Upper lobe of right lung (tissue), 1 donor: ENCODE data around the gene SDC4. TPM values are rescaled to one million over a fixed set of nuclear protein-coding genes. Genes with fewer than 3 reads are reported as not detected.

Source experiments
- ATAC-seq: fragments of 200-7000 bp; cut with Tn5 transposase; one replicate; pipeline ENCODE4 v1.9.1; 2020; ENCODE audit warnings: mild to moderate bottlenecking, moderate library complexity
- DNase-seq: peaks from one replicate; pipeline ENCODE4 v3.0.0-alpha.2; 2020
- H3K27ac ChIP-seq: fragments of 200-600 bp; one replicate; pipeline ENCODE4 v1.8.0; 2022
- H3K27me3 ChIP-seq: fragments of 200-600 bp; one replicate; pipeline ENCODE4 v1.8.0; 2022; ENCODE audit warnings: mild to moderate bottlenecking
- H3K36me3 ChIP-seq: fragments of 200-600 bp; one replicate; pipeline ENCODE4 v1.8.0; 2022
- H3K4me1 ChIP-seq: fragments of 200-600 bp; one replicate; pipeline ENCODE4 v1.8.0; 2022
- H3K4me3 ChIP-seq: fragments of 200-600 bp; one replicate; pipeline ENCODE4 v1.8.0; 2022; ENCODE audit warnings: mild to moderate bottlenecking
- H3K9me3 ChIP-seq: fragments of 200-600 bp; one replicate; pipeline ENCODE4 v1.8.0; 2022
- CTCF ChIP-seq: fragments of 200-600 bp; IDR thresholded peaks from one replicate; pipeline ENCODE4 v1.8.0; 2022; ENCODE audit warnings: antibody characterized with exemption
- intact Hi-C: fragments of 100-400 bp; cut with DNase I; formaldehyde crosslinking; loops from one replicate; pipeline ENCODE4 v1.11.0; 2022
- total RNA-seq: library from RNA; stranded (reverse); fragmentation: NEBNext Ultra II Directional; extraction: Animal tissue kit (Norgen Biotek cat#: 25700); gene quantifications from one replicate; pipeline ENCODE4 v1.2.1, GENCODE V29; 2021
- donor health status: DM: no; HTN: yes; CAD: no; lungs with severe emphysema.

Gene SDC4
- total RNA-seq, 1 donor from 2014 or later, result 345 TPM

DNA sequence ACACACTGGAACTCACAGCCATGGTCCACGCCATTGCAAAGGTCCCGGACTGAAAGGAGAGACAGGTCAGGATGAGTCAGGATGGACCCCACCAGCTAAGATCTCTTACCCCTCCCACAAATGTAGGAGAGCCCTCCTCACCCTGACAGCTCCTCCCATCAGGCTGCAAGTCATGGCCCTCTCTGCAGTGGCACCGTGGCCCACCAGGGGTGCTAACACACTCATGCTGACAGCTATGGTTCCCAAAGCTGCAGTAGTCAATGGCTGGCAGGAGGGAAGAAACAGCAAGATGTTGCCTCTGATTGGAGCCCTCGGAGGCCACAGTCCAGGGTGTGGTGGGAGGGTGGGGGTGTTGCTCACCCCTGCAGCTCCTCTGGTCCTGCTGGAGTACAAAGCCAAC is 47.3 kb downstream of the SDC4 start:
- Histone ChIP-seq H3K27me3 (peaks cover 11% of the 10 kb centered on the region), H3K27ac (no peak overlapping the region), H3K36me3 (no peaks in the 10 kb centered on the region), H3K9me3 (no peaks in the 10 kb centered on the region), H3K4me1 (no peaks in the 10 kb centered on the region), H3K4me3 (no peak overlapping the region)
- DNase-seq (no peak), ATAC-seq (peak; percentile 48)
- intact Hi-C loops, result no loop called here
- peak; percentile 19 for TF ChIP-seq CTCF

DNA sequence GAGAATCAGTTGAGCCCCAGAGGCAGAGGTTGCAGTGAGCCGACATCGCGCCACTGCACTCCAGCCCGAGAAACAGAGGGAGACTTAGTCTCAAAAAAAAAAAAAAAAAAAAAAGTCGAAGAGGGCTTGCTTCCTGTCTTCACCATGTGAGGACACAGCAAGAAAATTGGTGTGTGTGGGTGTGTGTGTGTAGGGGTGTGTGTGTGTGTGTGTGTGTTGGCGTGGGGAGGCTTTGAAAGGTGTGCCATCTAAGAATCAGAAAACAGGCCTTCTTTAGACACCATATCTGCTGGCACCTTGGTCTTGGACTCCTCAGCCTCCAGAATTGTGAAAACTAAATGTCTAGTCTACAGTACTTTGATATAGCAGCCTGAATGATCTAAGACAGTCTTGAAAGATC is 48.4 kb downstream of the SDC4 start:
- no peak for DNase-seq
- no peaks in the 10 kb centered on the region for H3K36me3 ChIP-seq
- no peaks in the 10 kb centered on the region for H3K9me3 ChIP-seq
- H3K27me3 ChIP-seq, result peaks cover 10% of the 10 kb centered on the region
- no peaks in the 10 kb centered on the region for H3K4me1 ChIP-seq
- no peak for TF ChIP-seq CTCF
- no peak overlapping the region for H3K4me3 ChIP-seq
- ATAC-seq, result no peak
- no peak overlapping the region for H3K27ac ChIP-seq
- intact Hi-C loops, result no loop called here

GRCh38 chr20:45297786-45298497 is 50.3 kb downstream of the SDC4 start:
- Histone ChIP-seq H3K4me1 (no peaks in the 10 kb centered on the region), H3K27ac (no peak overlapping the region), H3K27me3 (peaks cover 2% of the 10 kb centered on the region), H3K9me3 (no peaks in the 10 kb centered on the region), H3K36me3 (no peaks in the 10 kb centered on the region), H3K4me3 (no peak overlapping the region)
- DNase-seq, result no peak
- intact Hi-C loops, result no loop called here
- ATAC-seq, result no peak
- no peak for TF ChIP-seq CTCF

GRCh38 chr20:45294659-45295058 is 53.6 kb downstream of the SDC4 start:
- TF ChIP-seq CTCF, result no peak
- Histone ChIP-seq H3K27me3 (peaks cover 3% of the 10 kb centered on the region), H3K4me3 (no peak overlapping the region), H3K27ac (no peak overlapping the region), H3K36me3 (no peaks in the 10 kb centered on the region), H3K4me1 (peaks cover 10% of the 10 kb centered on the region), H3K9me3 (no peaks in the 10 kb centered on the region)
- intact Hi-C loops, result no loop called here
- no peak for ATAC-seq
- no peak for DNase-seq

DNA sequence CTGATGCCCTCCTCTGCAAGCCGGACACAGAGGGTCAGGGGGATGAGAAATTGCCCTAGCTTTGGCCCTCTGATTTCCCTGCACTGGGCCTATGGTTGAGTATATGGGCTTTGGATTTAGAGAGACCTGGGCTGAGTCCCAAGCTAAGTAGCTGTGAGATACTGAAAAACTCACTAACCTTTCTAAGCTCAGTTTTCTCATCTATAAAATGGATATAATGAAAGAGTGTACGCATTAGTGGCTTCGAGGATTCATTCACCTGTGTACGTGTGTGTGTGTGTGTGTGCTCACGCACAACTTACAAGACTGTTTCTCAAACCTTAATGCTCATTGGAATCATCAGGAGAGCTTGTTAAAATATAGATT is 54.2 kb downstream of the SDC4 start:
- Histone ChIP-seq H3K36me3 (no peaks in the 10 kb centered on the region), H3K27me3 (peaks cover 3% of the 10 kb centered on the region), H3K4me1 (peaks cover 10% of the 10 kb centered on the region), H3K4me3 (peak overlapping the region; percentile 55), H3K9me3 (no peaks in the 10 kb centered on the region), H3K27ac (no peak overlapping the region)
- no peak for ATAC-seq
- TF ChIP-seq CTCF, result no peak
- intact Hi-C loops, result no loop called here
- no peak for DNase-seq
